Peyer's patch (tissue), 4 donors: ENCODE results near the gene MOB1B.

Experiments used
- CTCF ChIP-seq, 6 experiments: fragments of 450-650 bp in 4 of 6; fragments of 200-600 bp in 2 of 6; sonication (generic) in 1 of 6; IDR thresholded peaks; one replicate each; pipeline ENCODE4 v1.5.1; 2017 to 2019; ENCODE audit warnings: antibody characterized with exemption in 6 of 6, mild to moderate bottlenecking in 3 of 6, moderate library complexity in 1 of 6
- POLR2A ChIP-seq, 2 donors: fragments of 450-650 bp; IDR thresholded peaks; one replicate each; pipeline ENCODE4 v1.5.1; 2017; ENCODE audit warnings: antibody characterized with exemption in 2 of 2, mild to moderate bottlenecking in 2 of 2, moderate library complexity in 2 of 2

- TF ChIP-seq CTCF (IDR thresholded peaks at IDR 0.05) = no peak
- TF ChIP-seq POLR2A (IDR thresholded peaks at IDR 0.05) = no peak
These were observed 109.3 kb downstream of the MOB1B start for GRCh38 chr4:71011451-71011850.
